NCI-H1092 treated with DMSO at 0.1 percent for 48 hours (cell line): ENCODE measurements around the gene ATP9B.
A peak's percentile ranks its signal among the peaks of the same experiment; 100 is the strongest.
"Not testable (repeated sequence)": the region's sequence is repeated elsewhere in the genome, so short reads cannot be mapped to it uniquely, and the experiment has no call there.

ENCODE experiments used
- DNase-seq: peaks from one replicate; lab custom pipeline; 2025; lab: John Stamatoyannopoulos, UW

The ATP9B gene

GRCh38 chr18:79136742-79137141 is 67.5 kb downstream of the ATP9B start:
- DNase-seq = no peak

DNA sequence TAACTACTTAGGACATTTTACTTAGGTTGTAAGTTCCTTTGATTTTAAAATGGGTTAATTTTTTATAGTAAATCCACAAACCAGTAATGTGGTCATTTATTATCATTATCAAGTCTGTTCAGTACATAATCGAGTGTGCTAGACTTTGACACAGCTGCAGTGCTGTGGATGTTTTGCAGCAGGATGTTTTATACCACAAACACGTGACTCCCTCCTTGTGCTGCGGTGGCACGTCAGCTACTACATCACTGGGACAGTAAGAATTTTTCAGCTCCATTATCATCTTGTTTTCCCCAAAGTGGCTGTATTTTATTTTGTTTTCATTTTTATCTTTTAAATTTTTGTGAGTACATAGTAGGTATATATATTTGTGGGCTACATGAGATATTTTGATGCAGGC is 70.0 kb downstream of the ATP9B start:
- no peak for DNase-seq

- DNase-seq = no peak
These were observed 77.8 kb downstream of the ATP9B start for GRCh38 chr18:79147014-79147413.

DNA sequence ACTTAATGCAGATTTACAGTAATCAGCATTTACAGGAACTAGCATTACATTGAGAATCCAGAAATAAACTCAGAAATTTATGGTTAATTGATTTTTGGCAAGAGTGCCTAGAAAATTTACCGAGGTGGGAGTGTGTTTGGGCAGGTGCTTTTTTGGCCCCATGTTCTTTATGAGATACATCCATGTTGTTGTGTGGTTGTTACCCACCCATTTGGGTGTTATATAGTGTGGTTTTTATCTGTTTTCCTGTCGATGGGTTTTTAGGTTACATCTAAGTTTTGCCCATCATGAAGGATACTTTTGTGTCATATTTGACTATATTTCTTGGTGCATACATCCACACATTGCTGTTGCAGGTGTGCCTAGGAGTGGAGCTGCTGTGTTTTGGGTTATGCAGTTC is 82.0 kb downstream of the ATP9B start:
- DNase-seq = no peak

DNA sequence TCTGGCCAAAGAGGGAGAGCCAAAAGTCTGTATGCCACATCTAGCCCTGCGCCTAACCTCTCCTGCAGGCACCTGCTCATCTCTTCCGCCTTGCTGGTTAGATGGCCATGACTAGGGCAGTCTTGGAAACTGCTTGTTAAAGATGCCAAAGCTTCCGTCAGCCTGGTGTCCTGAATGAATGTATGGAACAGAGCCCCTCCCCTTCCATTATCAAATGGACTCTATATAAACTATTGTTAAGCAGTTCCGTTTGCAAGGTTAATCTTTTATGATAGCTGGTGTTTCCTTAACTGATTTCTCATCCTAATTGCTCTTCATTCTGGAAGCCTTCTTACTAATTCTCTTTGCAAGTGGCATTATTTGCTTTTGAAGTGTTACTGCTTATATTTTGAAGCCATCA is 87.1 kb downstream of the ATP9B start:
- no peak for DNase-seq

DNA sequence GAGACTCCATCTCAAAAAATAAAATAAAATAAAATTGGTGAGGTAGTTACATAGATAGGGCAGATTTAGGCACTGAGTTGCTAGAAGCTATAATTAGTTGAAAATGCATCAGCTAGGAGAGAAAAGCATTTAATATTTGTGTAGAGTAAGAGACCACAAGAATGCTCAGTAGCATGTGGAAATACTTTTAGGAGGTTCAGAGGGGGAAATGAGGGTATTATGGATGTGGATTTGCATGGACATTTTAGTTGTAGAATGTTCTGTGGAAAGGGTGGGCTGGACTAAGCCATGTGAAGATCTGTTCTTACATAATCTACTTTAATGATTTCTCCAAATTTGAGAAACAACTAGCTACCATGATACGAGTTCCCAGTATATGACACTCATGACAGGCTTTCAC is 95.5 kb downstream of the ATP9B start:
- no peak for DNase-seq

- DNase-seq = no peak
These were observed 97.5 kb downstream of the ATP9B start for GRCh38 chr18:79166702-79167101.

GRCh38 chr18:79167526-79168190 is 98.5 kb downstream of the ATP9B start:
- DNase-seq = no peak

DNA sequence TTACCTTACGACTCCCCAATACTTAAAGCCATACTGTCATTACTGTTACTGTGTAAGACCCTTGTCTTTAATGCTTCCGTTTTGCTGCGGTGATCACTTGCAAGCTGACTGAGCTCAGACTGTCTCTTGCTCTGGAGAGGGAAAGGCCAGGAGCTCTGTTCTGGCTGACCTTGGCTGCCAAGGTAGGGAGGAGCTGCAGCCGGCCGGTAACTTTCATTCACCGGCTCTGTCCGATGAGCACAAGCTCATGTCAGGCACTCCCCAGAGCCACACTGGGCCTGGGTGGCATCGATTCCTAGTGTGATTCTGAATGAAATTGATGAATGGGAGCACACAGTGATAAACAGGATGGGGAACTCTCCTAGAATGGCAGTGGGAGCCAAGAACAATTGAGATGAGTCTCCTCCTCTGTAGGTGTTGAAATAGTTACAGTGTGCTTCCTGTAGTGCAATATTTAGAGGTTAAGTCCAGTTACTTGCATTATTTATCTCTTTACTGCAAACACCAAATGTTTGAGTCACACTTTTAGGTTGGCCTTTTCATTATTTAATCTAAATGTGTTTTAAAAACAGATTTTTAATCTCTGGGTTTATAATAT is 100.9 kb downstream of the ATP9B start:
- DNase-seq = no peak

DNA sequence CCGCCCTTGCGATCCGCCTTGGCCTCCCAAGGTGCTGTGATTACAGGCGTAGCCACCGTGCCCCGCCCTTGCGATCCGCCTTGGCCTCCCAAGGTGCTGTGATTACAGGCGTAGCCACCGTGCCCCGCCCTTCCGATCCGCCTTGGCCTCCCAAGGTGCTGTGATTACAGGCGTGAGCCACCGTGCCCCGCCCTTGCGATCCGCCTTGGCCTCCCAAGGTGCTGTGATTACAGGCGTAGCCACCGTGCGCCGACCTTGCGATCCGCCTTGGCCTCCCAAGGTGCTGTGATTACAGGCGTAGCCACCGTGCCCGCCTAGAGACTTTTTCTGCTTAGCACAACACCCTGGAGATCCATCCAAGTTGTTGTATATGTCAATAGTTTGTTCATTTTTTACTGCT is 103.1 kb downstream of the ATP9B start:
- not testable (repeated sequence) for DNase-seq

- DNase-seq = no peak
These were observed 104.5 kb downstream of the ATP9B start for GRCh38 chr18:79173742-79174141.

DNA sequence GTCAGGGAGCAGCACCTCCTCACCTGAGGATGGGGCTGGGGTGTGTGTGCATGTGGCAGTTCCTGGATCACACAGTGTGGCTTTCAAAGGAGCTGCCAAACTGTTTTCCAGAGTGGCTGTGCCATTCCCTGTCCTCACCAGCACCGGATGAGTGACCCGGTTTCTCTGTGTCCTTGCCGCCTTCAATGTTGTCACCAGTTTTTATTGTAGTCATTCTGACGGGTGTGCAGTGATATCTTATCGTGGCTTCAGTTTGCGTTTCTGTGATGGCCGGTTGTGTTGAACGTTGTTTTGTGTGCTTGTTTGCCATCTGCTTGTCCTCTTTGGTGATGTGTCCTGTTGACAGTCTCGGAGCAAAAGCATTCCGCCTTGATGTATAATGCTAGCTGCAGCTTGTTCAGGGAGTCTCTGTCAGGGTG is 108.9 kb downstream of the ATP9B start:
- no peak for DNase-seq

DNA sequence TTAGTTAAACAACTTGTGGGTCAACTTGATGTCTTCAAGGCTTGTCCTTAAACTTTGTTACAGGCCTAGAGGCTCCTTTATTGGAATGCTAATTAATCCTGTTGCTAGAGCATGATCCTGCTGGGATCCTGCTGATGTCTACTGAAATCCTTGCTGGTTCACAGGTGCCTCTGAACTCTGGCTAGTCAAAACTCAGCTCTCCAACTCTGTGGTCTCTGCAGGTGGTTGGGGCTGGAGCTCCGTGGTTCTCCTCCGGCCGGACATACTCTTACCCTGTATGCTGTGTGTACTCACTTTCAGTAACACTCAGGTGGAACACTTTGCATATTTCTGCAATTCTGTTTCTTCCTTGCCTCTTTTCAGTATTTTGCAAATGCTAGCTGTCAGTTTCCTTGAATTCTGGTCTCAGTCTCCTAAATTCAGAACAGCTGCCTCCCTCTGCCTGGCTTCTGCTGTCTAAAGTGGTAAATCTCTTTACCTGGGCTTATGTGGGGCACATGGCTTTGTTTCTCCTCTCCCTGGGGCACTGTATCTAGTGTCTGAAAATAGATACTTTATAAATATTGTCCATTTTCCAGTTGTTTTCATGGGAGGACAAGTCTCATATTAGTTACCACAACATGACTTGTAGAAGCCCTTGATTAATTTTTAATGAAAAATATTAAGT is 113.0 kb downstream of the ATP9B start:
- DNase-seq = no peak

DNA sequence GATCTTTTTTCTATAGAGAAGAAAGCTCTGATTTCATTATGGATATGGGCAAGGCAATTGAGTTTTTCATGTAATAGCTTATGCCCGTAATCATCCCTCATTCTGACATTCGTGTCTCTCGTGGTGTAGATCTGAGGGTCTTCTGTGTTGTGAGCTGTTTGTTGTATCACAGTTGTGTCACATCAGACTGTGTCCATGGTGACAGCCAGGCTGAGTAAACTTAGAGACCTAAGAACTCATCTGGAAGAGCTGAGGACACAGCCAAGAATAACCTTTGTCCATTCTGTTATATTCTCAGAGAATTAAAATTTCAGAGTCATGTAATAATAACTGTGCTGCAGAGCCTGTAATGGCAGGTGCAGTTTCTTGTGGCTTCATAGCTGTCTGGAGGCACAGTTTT is 116.5 kb downstream of the ATP9B start:
- DNase-seq = no peak

DNA sequence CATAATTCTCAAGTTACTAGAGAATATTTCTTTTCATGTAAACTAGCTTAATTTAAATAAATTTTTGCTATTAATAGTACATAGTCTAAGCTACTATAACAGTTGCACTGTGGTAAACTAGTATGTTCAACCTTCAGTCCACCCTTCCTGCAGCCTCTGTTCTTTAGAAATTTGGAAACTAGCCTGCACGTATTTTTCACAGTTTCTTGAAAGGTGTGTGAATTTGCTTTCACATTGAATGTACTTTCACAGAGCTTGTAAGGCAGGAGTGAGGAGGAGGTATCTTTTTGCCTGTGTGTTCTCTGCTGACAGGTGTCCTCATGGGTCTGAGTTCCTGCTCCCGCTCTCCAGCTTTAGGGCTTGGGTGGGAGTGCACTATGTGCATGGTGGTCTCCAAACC is 117.5 kb downstream of the ATP9B start:
- DNase-seq = no peak

DNA sequence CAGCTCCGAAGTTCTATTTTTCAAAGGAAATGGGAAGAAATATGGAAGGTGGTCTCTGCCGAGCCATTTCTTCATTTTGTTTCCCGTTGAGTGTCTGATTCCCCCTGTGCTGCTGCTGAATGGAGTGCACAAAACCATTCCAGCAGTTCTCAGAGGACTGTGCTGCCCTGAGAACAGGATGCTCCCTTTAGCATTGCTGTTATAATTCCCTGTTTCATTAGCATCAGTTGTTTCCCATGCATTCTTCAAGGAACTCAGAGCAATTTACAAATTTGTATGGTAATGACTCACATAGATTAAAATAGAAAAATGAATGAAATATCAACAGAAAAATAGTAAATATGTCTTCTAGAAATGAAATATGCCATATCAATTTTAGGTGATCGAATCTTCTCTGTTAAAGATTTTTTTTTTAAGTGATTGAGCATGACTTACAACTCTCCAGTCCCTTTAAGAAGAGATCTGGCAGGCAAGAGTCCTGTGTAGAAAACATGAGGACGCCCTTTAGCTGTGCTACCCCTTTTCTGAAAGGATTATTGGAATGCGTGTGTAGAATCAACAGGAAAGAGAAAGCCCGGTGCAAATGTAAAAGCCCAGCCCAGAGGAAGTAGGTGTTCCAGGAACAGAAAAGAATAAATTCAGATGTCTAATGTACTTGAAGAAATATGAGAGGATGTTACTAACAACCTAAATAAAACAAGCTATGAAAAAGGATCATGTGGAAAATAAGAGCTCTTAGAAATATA is 118.5 kb downstream of the ATP9B start:
- no peak for DNase-seq

- DNase-seq = no peak
These were observed 122.2 kb downstream of the ATP9B start for GRCh38 chr18:79191418-79191817.

DNA sequence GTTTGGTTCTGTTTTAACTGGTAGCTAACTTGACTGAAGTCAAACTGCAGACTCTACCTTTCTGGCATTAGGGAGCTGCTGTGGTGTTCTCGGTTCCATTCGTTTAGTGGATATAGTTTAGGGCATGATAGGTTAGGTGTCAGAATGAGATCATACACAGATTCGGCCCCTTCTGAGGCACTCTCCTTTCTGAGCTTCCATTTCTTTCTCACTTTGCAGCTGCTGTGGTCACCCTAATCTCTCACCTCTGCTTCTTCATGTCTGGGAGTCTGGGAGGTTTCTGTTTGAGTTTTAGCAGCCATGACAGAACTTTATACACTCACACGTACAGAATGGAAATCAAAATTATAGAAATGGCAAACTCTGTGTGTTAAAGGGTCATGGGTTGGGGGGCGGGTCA is 122.8 kb downstream of the ATP9B start:
- DNase-seq = no peak

DNA sequence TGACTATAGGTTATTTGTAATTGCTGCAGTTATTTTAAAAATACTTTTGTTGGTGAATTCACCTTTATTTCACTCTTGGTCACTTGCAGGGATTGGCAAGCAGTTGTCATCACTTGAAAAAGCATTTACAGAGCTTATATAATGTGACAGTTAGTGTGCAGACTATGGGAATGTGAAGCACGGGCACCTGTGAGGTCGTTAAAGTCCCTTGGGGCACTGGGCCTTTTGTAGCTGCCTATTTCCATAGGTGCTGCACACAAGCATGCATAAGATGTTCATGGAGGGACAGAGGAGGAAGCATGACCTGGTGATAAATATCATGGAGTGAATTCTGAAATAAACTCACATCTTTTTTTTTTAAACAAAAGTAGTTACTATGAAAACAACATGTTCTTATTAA is 124.6 kb downstream of the ATP9B start:
- DNase-seq = no peak

DNA sequence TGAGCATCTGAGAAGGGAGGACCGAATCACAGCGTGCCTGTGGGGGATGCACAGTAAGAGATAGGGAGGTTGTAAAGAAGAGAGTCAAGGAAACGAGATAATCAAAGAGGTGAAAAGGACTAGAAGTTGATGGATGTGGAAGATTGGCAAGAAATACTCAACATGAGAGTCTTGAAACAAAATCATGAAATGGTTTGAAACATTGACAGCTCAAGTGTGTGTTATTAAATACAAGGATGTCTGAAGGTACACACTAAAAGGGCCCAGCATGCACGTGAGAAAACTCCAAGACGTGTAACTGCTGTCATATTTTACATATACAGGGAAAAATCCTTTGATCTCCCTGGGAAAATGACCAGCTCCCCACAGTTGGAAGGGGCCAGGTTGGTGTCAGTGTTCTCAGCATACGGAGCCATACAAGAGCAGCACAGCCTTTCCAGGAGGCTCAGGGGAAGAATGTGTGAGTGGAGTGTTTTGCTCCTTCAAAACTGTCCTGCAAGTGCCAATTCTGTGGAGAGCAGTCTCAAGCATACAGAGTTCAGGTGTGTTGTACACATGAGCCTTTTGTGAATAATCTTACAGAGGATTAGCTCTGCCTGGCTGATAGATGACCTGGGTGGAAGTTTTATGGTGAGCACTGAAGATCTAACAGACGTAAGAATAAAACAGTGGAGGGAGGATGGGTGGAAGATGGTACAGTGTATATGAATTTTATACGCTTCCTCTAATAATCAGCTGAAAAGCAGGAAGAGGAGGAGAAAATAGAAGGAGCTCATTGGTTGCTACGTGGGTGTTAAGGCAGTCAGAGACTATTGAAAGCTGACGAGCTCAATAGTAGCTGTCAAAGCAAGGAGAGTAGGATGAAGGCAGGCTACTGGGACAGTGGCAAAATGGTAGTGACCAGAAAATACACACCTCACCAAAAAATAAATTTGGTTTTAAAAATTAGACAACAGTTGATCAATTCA is 126.8 kb downstream of the ATP9B start:
- peak; percentile 45 for DNase-seq

GRCh38 chr18:79197531-79197930 is 128.3 kb downstream of the ATP9B start:
- peak; percentile 91 for DNase-seq
